Measurements from ENCODE around the gene CYP2B6.
"Not testable (repeated sequence)": the region's sequence is repeated elsewhere in the genome, so short reads cannot be mapped to it uniquely, and the experiment has no call there.

The CYP2B6 gene

GRCh38 chr19:41045095-41045494 is 54.0 kb downstream of the CYP2B6 start:
- FAIRE-seq = not testable (repeated sequence)

GRCh38 chr19:41050426-41050825 is 59.3 kb downstream of the CYP2B6 start:
- FAIRE-seq = no peak

DNA sequence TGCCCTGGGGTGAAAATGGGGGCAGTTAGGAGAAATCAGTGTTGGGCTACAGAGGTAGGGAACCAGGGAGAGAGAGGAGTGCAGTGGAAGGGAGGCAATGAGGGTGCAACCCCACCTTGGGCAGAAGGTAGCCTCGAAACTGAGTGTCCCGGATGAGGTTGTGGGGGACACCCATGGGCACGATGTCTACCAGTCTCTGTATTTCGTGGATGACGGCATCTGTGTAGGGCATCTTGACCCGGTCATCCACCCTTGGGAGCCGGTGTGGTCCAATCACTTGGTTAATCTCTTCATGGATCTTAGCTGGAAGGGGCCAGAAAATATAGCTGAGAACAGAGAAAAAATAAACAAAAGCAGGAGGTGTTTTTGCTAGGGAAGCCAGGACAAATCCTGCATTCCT is 61.1 kb downstream of the CYP2B6 start:
- FAIRE-seq = not testable (repeated sequence)

- FAIRE-seq = not testable (repeated sequence)
Measured at GRCh38 chr19:41053331-41053730, 62.2 kb downstream of the CYP2B6 start.

- FAIRE-seq = peak; percentile 52
Measured at GRCh38 chr19:41064974-41065569, 74.0 kb downstream of the CYP2B6 start.
